Right atrium auricular region (tissue), 2 donors: Measurements from ENCODE around the gene KRT40. TPM values are rescaled to one million over a fixed set of nuclear protein-coding genes. Genes with fewer than 3 reads are reported as not detected.

Experiments used
- DNase-seq: peaks from one replicate; pipeline ENCODE4 v3.0.0-alpha.2; 2019; ENCODE audit warnings: low spot score
- H3K27ac ChIP-seq, 2 donors: fragments of 200-600 bp; sonication (generic); 1 replicate in 1 of 2; 2 replicates in 1 of 2; pipeline ENCODE4 v1.5.1; 2016 to 2019
- H3K27me3 ChIP-seq, 2 donors: fragments of 200-600 bp; sonication (generic); one replicate each; pipeline versions ENCODE4 v1.5.1 to v1.6.0; 2017 to 2019
- H3K36me3 ChIP-seq: fragments of 200-600 bp; sonication (generic); one replicate; pipeline ENCODE4 v1.5.1; 2016
- H3K4me1 ChIP-seq, 2 donors: fragments of 200-600 bp; sonication (generic); one replicate each; pipeline versions ENCODE4 v1.5.1 to v1.6.0; 2017 to 2019
- H3K4me3 ChIP-seq, 2 donors: fragments of 200-600 bp; sonication (generic); 1 replicate in 1 of 2; 2 replicates in 1 of 2; pipeline ENCODE4 v1.5.1; 2017 to 2019; ENCODE audit warnings: mild to moderate bottlenecking in 1 of 2, moderate library complexity in 1 of 2
- H3K9me3 ChIP-seq, 2 donors: fragments of 200-600 bp; sonication (generic); one replicate each; pipeline ENCODE4 v1.5.1; 2019
- CTCF ChIP-seq, 2 donors: fragments of 200-600 bp; sonication (generic); IDR thresholded peaks; one replicate each; pipeline ENCODE4 v1.5.1; 2019; ENCODE audit warnings: antibody characterized with exemption in 2 of 2
- total RNA-seq, 2 donors: library from RNA; depleted of rRNA; stranded (reverse); fragments of >200 nt; gene quantifications; one replicate each; pipeline ENCODE4 v1.1.0, GENCODE V29; 2016

The KRT40 gene
- total RNA-seq, 2 donors from 2014 or later: not detected

GRCh38 chr17:40960144-40960543 is 24.0 kb downstream of the KRT40 start:
- no peak for TF ChIP-seq CTCF (IDR thresholded peaks at IDR 0.05)
- DNase-seq: no peak
- H3K4me1 ChIP-seq: no peaks in the 10 kb centered on the region
- H3K9me3 ChIP-seq: peaks cover 0 to 2% of the 10 kb centered on the region in 2 donors
- no peaks in the 10 kb centered on the region for H3K27me3 ChIP-seq
- H3K4me3 ChIP-seq: no peak overlapping the region
- no peak overlapping the region for H3K27ac ChIP-seq
- no peaks in the 10 kb centered on the region for H3K36me3 ChIP-seq

GRCh38 chr17:40958086-40958953 is 25.8 kb downstream of the KRT40 start:
- no peaks in the 10 kb centered on the region for H3K36me3 ChIP-seq
- no peaks in the 10 kb centered on the region for H3K9me3 ChIP-seq
- H3K27me3 ChIP-seq: no peaks in the 10 kb centered on the region
- no peak overlapping the region for H3K4me3 ChIP-seq
- no peak for TF ChIP-seq CTCF (IDR thresholded peaks at IDR 0.05)
- H3K27ac ChIP-seq: no peak overlapping the region
- DNase-seq: no peak
- no peaks in the 10 kb centered on the region for H3K4me1 ChIP-seq

- Histone ChIP-seq H3K27me3 (no peaks in the 10 kb centered on the region), H3K4me1 (no peaks in the 10 kb centered on the region)
- DNase-seq: no peak
Observed at GRCh38 chr17:40956401-40957254, 27.5 kb downstream of the KRT40 start.

GRCh38 chr17:40953881-40954280 is 30.2 kb downstream of the KRT40 start:
- Histone ChIP-seq H3K9me3 (no peaks in the 10 kb centered on the region), H3K4me1 (no peaks in the 10 kb centered on the region), H3K36me3 (no peaks in the 10 kb centered on the region), H3K27me3 (no peaks in the 10 kb centered on the region), H3K4me3 (no peak overlapping the region), H3K27ac (no peak overlapping the region)
- no peak for TF ChIP-seq CTCF (IDR thresholded peaks at IDR 0.05)
- no peak for DNase-seq

More at GRCh38 chr17:40956401-40957254, 27.5 kb downstream of the KRT40 start:
- no peak overlapping the region for H3K4me3 ChIP-seq
- no peak for TF ChIP-seq CTCF (IDR thresholded peaks at IDR 0.05)
- no peak overlapping the region for H3K27ac ChIP-seq
- no peaks in the 10 kb centered on the region for H3K36me3 ChIP-seq
- no peaks in the 10 kb centered on the region for H3K9me3 ChIP-seq

- Histone ChIP-seq H3K36me3 (no peaks in the 10 kb centered on the region), H3K4me1 (no peaks in the 10 kb centered on the region), H3K4me3 (no peak overlapping the region), H3K27me3 (no peaks in the 10 kb centered on the region), H3K27ac (no peak overlapping the region), H3K9me3 (no peaks in the 10 kb centered on the region)
- no peak for TF ChIP-seq CTCF (IDR thresholded peaks at IDR 0.05)
- no peak for DNase-seq
Observed at GRCh38 chr17:40952661-40953060, 31.5 kb downstream of the KRT40 start.
